Measurements from ENCODE around the gene FAM24B. TPM values are rescaled to one million over a fixed set of nuclear protein-coding genes. Genes with fewer than 3 reads are reported as not detected.

FAM24B gene
- total RNA-seq, 1 donor from 2014 or later: 15.2 TPM

DNA sequence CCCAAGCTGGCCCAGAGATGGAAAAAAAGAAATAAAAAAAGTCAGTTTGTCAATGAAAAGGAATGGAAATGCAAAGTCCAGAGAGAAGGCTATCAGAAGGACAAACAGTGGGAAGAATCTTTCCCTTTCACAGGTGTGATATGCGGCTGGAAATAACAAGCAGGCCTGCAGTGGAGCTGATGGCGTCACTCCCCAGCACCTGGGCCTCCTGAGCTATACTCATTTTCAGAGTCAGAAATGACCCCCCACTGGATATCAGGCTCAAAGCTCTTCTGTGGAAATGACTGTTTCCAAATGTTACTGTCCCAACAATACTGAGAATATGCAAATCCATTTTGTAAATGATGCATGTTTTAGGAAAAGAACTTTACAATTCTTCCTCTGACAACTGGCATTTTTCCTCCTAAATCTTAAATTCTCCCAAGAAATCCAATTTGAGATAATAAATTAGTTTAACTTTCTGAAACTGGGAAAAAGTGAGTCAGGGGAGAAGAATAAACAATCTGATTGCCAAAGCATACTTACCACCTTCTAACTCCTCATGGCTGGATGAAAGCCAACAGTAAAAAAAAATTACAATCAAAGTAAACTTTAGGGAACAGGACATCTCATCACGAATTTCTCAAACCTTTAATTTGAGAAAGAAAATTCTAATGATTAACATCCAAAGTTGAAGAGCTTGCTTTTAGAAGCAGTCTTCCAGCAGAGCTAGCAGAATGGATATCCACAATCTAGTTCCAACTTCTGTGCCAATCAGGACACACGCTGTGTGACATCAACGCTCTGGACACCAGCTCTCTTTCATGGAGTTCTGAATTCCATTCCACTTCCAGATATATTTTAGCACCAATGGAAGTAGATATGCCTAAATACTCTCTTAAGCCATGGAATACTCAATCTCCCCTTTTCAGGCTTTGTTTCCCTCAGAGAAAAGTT lies 28.4 kb downstream of the FAM24B start:
- intact Hi-C loops (cut with micrococcal nuclease): no loop called here
- no peak for DNase-seq
- Mint-ChIP-seq H3K4me3 (no peak overlapping the region), H3K4me1 (peaks cover 26% of the 10 kb centered on the region), H3K27me3 (no peaks in the 10 kb centered on the region), H3K36me3 (ENCODE audit: low read depth) (peaks cover 61% of the 10 kb centered on the region), H3K9me3 (peaks cover 3% of the 10 kb centered on the region), H3K27ac (no peak overlapping the region)

DNA sequence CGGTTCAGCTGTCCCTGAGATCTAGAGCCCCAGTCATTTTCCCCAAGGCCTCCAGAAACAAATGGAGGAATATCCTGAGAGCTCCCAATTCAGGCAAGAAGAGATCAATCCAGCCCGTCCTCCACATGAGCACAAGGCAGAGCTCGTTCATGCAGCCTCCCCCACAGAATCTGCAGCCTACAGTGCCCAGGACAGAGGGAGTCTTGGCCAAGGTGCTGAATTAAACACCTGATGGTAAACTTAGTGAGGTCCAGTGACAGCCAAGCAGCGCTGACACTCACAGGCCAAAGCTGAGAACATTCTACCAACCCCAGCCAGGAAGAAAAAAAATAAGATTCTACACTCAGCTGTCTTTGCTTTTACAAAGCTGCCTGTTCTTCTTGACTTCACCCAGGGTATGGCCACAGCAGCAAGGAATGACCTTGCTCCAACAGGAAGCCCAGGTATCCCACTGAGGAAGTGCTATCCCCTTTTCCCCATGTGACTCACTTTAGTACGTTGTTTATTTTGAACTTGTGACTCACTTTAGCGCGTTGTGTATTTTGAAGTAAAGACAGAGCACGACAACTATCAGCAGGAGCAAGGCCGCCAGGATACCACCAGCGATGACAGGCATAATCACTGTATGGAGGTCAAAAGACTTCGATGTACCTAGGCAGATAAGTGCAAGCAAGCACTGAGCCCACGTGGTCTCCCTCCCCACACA lies 29.3 kb downstream of the FAM24B start:
- Mint-ChIP-seq H3K4me1 (peaks cover 23% of the 10 kb centered on the region), H3K9me3 (peaks cover 3% of the 10 kb centered on the region), H3K27ac (peak overlapping the region; percentile 18), H3K36me3 (ENCODE audit: low read depth) (peaks cover 59% of the 10 kb centered on the region), H3K27me3 (no peaks in the 10 kb centered on the region), H3K4me3 (no peak overlapping the region)
- DNase-seq: no peak
- intact Hi-C loops (cut with micrococcal nuclease): no loop called here

GRCh38 chr10:122849090-122849489 lies 30.3 kb downstream of the FAM24B start:
- no peak overlapping the region for H3K4me3 Mint-ChIP-seq
- H3K36me3 Mint-ChIP-seq (ENCODE audit: low read depth): peaks cover 54% of the 10 kb centered on the region
- H3K27ac Mint-ChIP-seq: no peak overlapping the region
- no peak for DNase-seq
- H3K9me3 Mint-ChIP-seq: peaks cover 3% of the 10 kb centered on the region
- no peaks in the 10 kb centered on the region for H3K27me3 Mint-ChIP-seq
- H3K4me1 Mint-ChIP-seq: peaks cover 14% of the 10 kb centered on the region
- intact Hi-C loops (cut with micrococcal nuclease): no loop called here

DNA sequence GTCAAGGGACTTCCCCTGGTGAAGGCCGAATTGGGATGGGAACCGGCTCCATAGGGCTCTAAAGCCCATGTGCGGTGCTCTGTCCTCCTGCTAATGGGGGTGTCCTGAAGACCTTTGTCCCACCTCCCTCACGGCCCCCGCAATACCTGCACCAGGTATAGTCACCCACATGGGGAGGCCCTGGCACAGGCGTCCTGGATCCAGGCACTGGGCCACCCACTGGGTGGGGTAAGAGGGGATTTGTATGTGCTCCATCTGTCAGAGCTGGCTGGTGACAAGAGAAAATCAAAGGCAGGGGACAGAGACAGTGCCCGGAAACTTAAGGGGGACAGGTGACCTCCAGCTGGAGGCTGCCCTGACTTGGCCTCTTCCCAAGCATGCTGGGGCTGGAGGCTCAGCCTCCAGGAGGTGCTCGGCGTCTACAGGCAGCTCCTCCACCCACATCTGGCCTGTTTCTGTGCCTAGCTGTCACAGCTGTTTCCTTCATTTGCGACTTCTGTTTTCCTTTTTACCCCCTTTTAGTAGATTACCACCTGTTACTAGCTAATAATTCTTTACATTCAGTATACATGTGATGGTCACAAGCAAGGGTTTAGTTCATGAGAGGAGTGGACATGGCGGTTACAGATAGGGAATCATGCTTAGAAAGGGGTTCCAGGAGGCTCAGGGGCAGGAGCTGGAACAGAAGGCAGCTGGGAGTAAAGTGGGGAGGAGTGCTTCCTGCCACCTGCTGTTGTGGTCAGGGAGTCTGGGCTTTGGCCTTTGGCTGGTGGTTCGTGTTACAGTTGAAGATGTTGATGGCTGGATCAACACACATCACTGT lies 31.4 kb downstream of the FAM24B start:
- no peak for DNase-seq
- Mint-ChIP-seq H3K9me3 (peaks cover 3% of the 10 kb centered on the region), H3K4me3 (no peak overlapping the region), H3K27ac (peak overlapping the region; percentile 35), H3K27me3 (no peaks in the 10 kb centered on the region), H3K4me1 (peaks cover 6% of the 10 kb centered on the region), H3K36me3 (ENCODE audit: low read depth) (peaks cover 47% of the 10 kb centered on the region)
- intact Hi-C loops (cut with micrococcal nuclease): no loop called here

- Mint-ChIP-seq H3K27ac (no peak within 1 kb of the TSS), H3K36me3 (ENCODE audit: low read depth) (peaks cover 42% of the 10 kb centered on the region), H3K4me3 (no peak within 1 kb of the TSS), H3K27me3 (no peaks in the 10 kb centered on the region), H3K9me3 (peaks cover 3% of the 10 kb centered on the region), H3K4me1 (peaks cover 3% of the 10 kb centered on the region)
- DNase-seq: no peak
- intact Hi-C loops (cut with micrococcal nuclease): no loop called here
Measured at GRCh38 chr10:122845783-122846332, 33.5 kb downstream of the FAM24B start, which contains the start of gene CUZD1. TSS of gene CUZD1 (minus strand) at chr10:122845857. CDS start at chr10:122845843, 14 bp downstream.

DNA sequence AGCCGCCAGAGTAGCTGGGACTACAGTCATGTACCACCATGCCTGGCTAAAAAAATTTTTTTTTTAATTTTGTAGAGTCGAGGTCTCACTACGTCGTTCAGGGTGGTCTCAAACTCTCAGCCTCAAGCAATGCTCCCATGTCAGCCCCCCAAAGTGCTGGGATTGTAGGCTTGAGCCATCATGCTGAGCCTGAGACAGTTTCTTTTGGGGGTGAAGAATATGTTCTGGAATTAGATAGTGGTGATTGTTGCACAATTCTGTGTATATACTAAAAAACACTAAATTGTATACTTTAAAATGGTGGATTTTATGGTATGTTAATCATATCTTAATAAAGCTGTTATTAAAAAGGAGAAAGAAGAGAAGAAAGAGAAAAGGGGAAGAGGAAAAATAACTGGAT lies 35.2 kb downstream of the FAM24B start:
- Mint-ChIP-seq H3K27me3 (no peaks in the 10 kb centered on the region), H3K9me3 (peaks cover 3% of the 10 kb centered on the region), H3K4me1 (peaks cover 3% of the 10 kb centered on the region), H3K27ac (no peak overlapping the region), H3K4me3 (no peak overlapping the region), H3K36me3 (ENCODE audit: low read depth) (peaks cover 36% of the 10 kb centered on the region)
- DNase-seq: no peak
- intact Hi-C loops (cut with micrococcal nuclease): no loop called here

DNA sequence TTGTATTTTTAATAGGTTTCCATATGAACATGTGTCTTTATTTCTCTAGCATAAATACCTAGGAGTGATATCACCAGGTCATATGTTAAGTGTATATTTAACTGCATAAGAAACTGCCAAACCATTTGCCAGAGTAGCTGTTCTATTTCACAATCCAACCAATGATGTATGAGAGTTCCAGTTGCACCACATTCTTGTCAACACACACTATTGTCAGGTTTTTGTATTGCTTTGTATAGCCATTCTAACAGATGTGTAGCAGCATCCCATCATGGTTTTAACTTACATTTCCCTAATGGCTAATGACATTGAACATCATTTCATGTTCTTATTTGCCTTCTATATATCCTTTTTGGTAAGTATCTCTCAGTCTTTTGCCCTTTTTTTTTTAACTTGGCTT lies 37.8 kb downstream of the FAM24B start:
- Mint-ChIP-seq H3K27ac (no peak overlapping the region), H3K27me3 (no peaks in the 10 kb centered on the region), H3K4me3 (no peak overlapping the region), H3K36me3 (ENCODE audit: low read depth) (peaks cover 50% of the 10 kb centered on the region), H3K9me3 (peaks cover 2% of the 10 kb centered on the region), H3K4me1 (no peaks in the 10 kb centered on the region)
- DNase-seq: no peak
- intact Hi-C loops (cut with micrococcal nuclease): no loop called here

GRCh38 chr10:122839505-122839904 lies 39.9 kb downstream of the FAM24B start:
- no peak overlapping the region for H3K4me3 Mint-ChIP-seq
- no peak for DNase-seq
- intact Hi-C loops (cut with micrococcal nuclease): no loop called here
- H3K4me1 Mint-ChIP-seq: no peaks in the 10 kb centered on the region
- H3K36me3 Mint-ChIP-seq (ENCODE audit: low read depth): peaks cover 48% of the 10 kb centered on the region
- no peaks in the 10 kb centered on the region for H3K9me3 Mint-ChIP-seq
- no peak overlapping the region for H3K27ac Mint-ChIP-seq
- H3K27me3 Mint-ChIP-seq: no peaks in the 10 kb centered on the region

- Mint-ChIP-seq H3K4me3 (no peak overlapping the region), H3K27me3 (no peaks in the 10 kb centered on the region), H3K4me1 (no peaks in the 10 kb centered on the region), H3K36me3 (ENCODE audit: low read depth) (peaks cover 47% of the 10 kb centered on the region), H3K27ac (no peak overlapping the region), H3K9me3 (no peaks in the 10 kb centered on the region)
- no peak for DNase-seq
- intact Hi-C loops (cut with micrococcal nuclease): no loop called here
Measured at GRCh38 chr10:122838880-122839279, 40.5 kb downstream of the FAM24B start.

GRCh38 chr10:122835908-122836307 lies 43.5 kb downstream of the FAM24B start:
- intact Hi-C loops (cut with micrococcal nuclease): no loop called here
- H3K36me3 Mint-ChIP-seq (ENCODE audit: low read depth): peaks cover 59% of the 10 kb centered on the region
- no peaks in the 10 kb centered on the region for H3K9me3 Mint-ChIP-seq
- H3K4me1 Mint-ChIP-seq: no peaks in the 10 kb centered on the region
- no peaks in the 10 kb centered on the region for H3K27me3 Mint-ChIP-seq
- H3K4me3 Mint-ChIP-seq: no peak overlapping the region
- no peak for DNase-seq
- H3K27ac Mint-ChIP-seq: no peak overlapping the region

GRCh38 chr10:122830965-122831353 lies 48.4 kb downstream of the FAM24B start:
- H3K27me3 Mint-ChIP-seq: peaks cover 4% of the 10 kb centered on the region
- DNase-seq: no peak
- peaks cover 31% of the 10 kb centered on the region for H3K36me3 Mint-ChIP-seq (ENCODE audit: low read depth)
- intact Hi-C loops (cut with micrococcal nuclease): no loop called here
- no peak overlapping the region for H3K27ac Mint-ChIP-seq
- H3K4me1 Mint-ChIP-seq: no peaks in the 10 kb centered on the region
- H3K4me3 Mint-ChIP-seq: no peak overlapping the region
- H3K9me3 Mint-ChIP-seq: no peaks in the 10 kb centered on the region

DNA sequence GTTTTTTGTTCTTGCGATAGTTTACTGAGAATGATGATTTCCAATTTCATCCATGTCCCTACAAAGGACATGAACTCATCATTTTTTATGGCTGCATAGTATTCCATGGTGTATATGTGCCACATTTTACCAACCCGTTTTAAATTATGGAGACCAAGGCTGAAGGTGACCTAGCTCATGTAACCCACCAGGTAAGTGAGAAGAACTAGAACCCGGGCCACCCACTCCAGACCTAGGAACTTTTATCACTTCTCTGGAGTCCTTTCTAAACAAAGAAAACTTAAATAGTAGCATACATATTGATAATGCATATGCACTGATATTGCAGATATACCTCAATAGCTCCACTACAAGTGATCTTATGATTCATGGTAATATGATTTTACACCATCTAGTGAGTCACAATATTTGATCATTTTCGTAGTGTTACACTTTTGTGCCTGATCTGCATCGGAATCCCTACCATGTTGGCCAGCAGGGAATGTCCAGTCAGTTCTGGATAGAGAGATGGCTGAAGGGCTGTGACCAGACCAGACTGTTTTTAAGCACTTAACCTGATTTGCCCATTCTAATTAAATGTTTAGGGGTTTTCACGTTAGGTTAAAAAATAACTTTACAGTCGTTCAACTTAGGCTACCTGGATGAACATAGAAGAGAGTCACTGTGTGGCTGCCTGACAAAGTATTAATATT lies 49.0 kb downstream of the FAM24B start:
- H3K4me1 Mint-ChIP-seq: no peaks in the 10 kb centered on the region
- no peak for DNase-seq
- H3K27me3 Mint-ChIP-seq: peaks cover 5% of the 10 kb centered on the region
- H3K27ac Mint-ChIP-seq: no peak overlapping the region
- intact Hi-C loops (cut with micrococcal nuclease): no loop called here
- no peaks in the 10 kb centered on the region for H3K9me3 Mint-ChIP-seq
- no peak overlapping the region for H3K4me3 Mint-ChIP-seq
- peaks cover 29% of the 10 kb centered on the region for H3K36me3 Mint-ChIP-seq (ENCODE audit: low read depth)

GRCh38 chr10:122829454-122829853 lies 49.9 kb downstream of the FAM24B start:
- Mint-ChIP-seq H3K4me3 (no peak overlapping the region), H3K27ac (no peak overlapping the region), H3K27me3 (peaks cover 11% of the 10 kb centered on the region), H3K4me1 (no peaks in the 10 kb centered on the region), H3K36me3 (ENCODE audit: low read depth) (peaks cover 27% of the 10 kb centered on the region), H3K9me3 (no peaks in the 10 kb centered on the region)
- intact Hi-C loops (cut with micrococcal nuclease): no loop called here
- no peak for DNase-seq

Data from activated CD4-positive, alpha-beta T cell treated with anti-CD3 and anti-CD28 coated beads, Interleukin-2, amount 10 ng/mL, durations not matched to agents 24 days and 14 days (primary cell).